Measurements from ENCODE around the gene CNTN4.

DNA sequence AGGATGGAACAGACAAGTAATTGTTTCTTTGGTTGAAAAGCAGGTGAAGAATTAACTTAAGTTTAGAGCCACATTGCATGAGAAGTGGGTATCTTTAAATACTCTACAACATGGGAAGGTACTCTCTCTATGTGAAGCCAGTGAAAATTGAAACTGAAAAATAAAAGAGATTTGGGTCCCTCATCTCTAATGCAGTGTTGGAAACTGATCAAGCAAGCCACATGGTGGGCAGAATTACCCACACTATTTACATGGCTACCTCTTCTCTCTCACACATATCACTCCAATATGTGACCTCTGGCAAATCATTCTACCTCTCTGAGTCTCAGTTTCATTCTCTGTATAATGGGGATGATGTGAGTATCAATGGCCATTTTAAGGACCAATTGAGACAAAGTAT, 672.5 kb downstream of the CNTN4 start:
- TF ChIP-seq CTCF (IDR thresholded peaks at IDR 0.05) (no peak), POLR2A (IDR thresholded peaks at IDR 0.05) (no peak)

Data from right lobe of liver (tissue), 4 donors.